ENCODE results near the gene ALDH3B2. TPM values are rescaled to one million over a fixed set of nuclear protein-coding genes. Genes with fewer than 3 reads are reported as not detected.
A peak's percentile ranks its signal among the peaks of the same experiment; 100 is the strongest.
"Not testable (repeated sequence)": the region's sequence is repeated elsewhere in the genome, so short reads cannot be mapped to it uniquely, and the experiment has no call there.

Gene ALDH3B2
- polyA plus RNA-seq, 1 donor from 2014 or later, result not detected

- H3K4me1 Mint-ChIP-seq, result no peaks in the 10 kb centered on the region
These were observed 23.4 kb upstream of the ALDH3B2 start for GRCh38 chr11:67697846-67698245.

GRCh38 chr11:67696998-67697397, 22.6 kb upstream of the ALDH3B2 start:
- peaks cover 24% of the 10 kb centered on the region for H3K27me3 Mint-ChIP-seq
- peaks cover 0 to 5% (median 2%) of the 10 kb centered on the region in 3 donors for H3K9me3 Mint-ChIP-seq
- no peaks in the 10 kb centered on the region for H3K4me1 Mint-ChIP-seq
- no peak overlapping the region for H3K4me3 Mint-ChIP-seq
- H3K27ac Mint-ChIP-seq, result no peak overlapping the region
- H3K36me3 Mint-ChIP-seq, result peaks cover 3% of the 10 kb centered on the region

More at GRCh38 chr11:67697846-67698245, 23.4 kb upstream of the ALDH3B2 start:
- H3K27me3 Mint-ChIP-seq, result peaks cover 25% of the 10 kb centered on the region
- no peak overlapping the region for H3K4me3 Mint-ChIP-seq
- peaks cover 0 to 5% (median 2%) of the 10 kb centered on the region in 3 donors for H3K9me3 Mint-ChIP-seq
- peaks cover 3% of the 10 kb centered on the region for H3K36me3 Mint-ChIP-seq
- H3K27ac Mint-ChIP-seq, result no peak overlapping the region

- no peaks in the 10 kb centered on the region for H3K4me1 Mint-ChIP-seq
- H3K27me3 Mint-ChIP-seq, result peaks cover 19% of the 10 kb centered on the region
- H3K36me3 Mint-ChIP-seq, result peaks cover 3% of the 10 kb centered on the region
- H3K9me3 Mint-ChIP-seq, result peaks cover 0 to 5% (median 2%) of the 10 kb centered on the region in 3 donors
- no peak overlapping the region for H3K4me3 Mint-ChIP-seq
- no peak overlapping the region for H3K27ac Mint-ChIP-seq
These were observed 21.2 kb upstream of the ALDH3B2 start for GRCh38 chr11:67695606-67696005.

- Mint-ChIP-seq H3K27me3 (peaks cover 17% of the 10 kb centered on the region), H3K4me3 (no peak overlapping the region), H3K36me3 (peaks cover 3% of the 10 kb centered on the region), H3K27ac (no peak overlapping the region), H3K9me3 (peaks cover 0 to 3% (median 2%) of the 10 kb centered on the region in 3 donors), H3K4me1 (no peaks in the 10 kb centered on the region)
These were observed 20.6 kb upstream of the ALDH3B2 start for GRCh38 chr11:67694875-67695555.

GRCh38 chr11:67691149-67691548, 16.7 kb upstream of the ALDH3B2 start:
- H3K27me3 Mint-ChIP-seq, result peaks cover 21% of the 10 kb centered on the region
- no peaks in the 10 kb centered on the region for H3K36me3 Mint-ChIP-seq
- no peaks in the 10 kb centered on the region for H3K4me1 Mint-ChIP-seq
- no peak overlapping the region for H3K4me3 Mint-ChIP-seq
- H3K9me3 Mint-ChIP-seq, result no peaks in the 10 kb centered on the region
- H3K27ac Mint-ChIP-seq, result no peak overlapping the region

- H3K4me1 Mint-ChIP-seq, result no peaks in the 10 kb centered on the region
- H3K4me3 Mint-ChIP-seq, result no peak overlapping the region
- no peak overlapping the region for H3K27ac Mint-ChIP-seq
- peaks cover 24% of the 10 kb centered on the region for H3K27me3 Mint-ChIP-seq
- no peaks in the 10 kb centered on the region for H3K9me3 Mint-ChIP-seq
- no peaks in the 10 kb centered on the region for H3K36me3 Mint-ChIP-seq
These were observed 14.8 kb upstream of the ALDH3B2 start for GRCh38 chr11:67689178-67689577.

- Mint-ChIP-seq H3K4me1 (no peaks in the 10 kb centered on the region), H3K9me3 (no peaks in the 10 kb centered on the region), H3K4me3 (no peak overlapping the region), H3K27me3 (peaks cover 24% of the 10 kb centered on the region), H3K36me3 (no peaks in the 10 kb centered on the region), H3K27ac (no peak overlapping the region)
These were observed 13.6 kb upstream of the ALDH3B2 start for GRCh38 chr11:67687986-67688385.

GRCh38 chr11:67685641-67686332, 11.4 kb upstream of the ALDH3B2 start:
- not testable (repeated sequence) for H3K27ac Mint-ChIP-seq, H3K4me3 Mint-ChIP-seq, H3K36me3 Mint-ChIP-seq, H3K9me3 Mint-ChIP-seq, H3K4me1 Mint-ChIP-seq
- peaks cover 24% of the 10 kb centered on the region for H3K27me3 Mint-ChIP-seq

GRCh38 chr11:67682126-67683034, 8.0 kb upstream of the ALDH3B2 start:
- H3K27me3 Mint-ChIP-seq, result peaks cover 14% of the 10 kb centered on the region
- H3K36me3 Mint-ChIP-seq, H3K4me3 Mint-ChIP-seq, H3K9me3 Mint-ChIP-seq, H3K4me1 Mint-ChIP-seq, H3K27ac Mint-ChIP-seq: not testable (repeated sequence)

- H3K9me3 Mint-ChIP-seq, result peaks cover 0 to 3% (median 1%) of the 10 kb centered on the region in 3 donors
- no peaks in the 10 kb centered on the region for H3K36me3 Mint-ChIP-seq
- H3K4me1 Mint-ChIP-seq, result no peaks in the 10 kb centered on the region
- H3K4me3 Mint-ChIP-seq, result no peak overlapping the region
- no peak overlapping the region for H3K27ac Mint-ChIP-seq
- H3K27me3 Mint-ChIP-seq, result peaks cover 17% of the 10 kb centered on the region
These were observed 6.5 kb upstream of the ALDH3B2 start for GRCh38 chr11:67680696-67681470.

GRCh38 chr11:67675058-67675747, 780 bp upstream of the ALDH3B2 start:
- Mint-ChIP-seq H3K9me3 (peaks cover 0 to 3% (median 1%) of the 10 kb centered on the region in 3 donors), H3K4me1 (no peaks in the 10 kb centered on the region), H3K27ac (peak overlapping the region in 1 of 3 donors; percentile 37), H3K27me3 (peaks cover 37% of the 10 kb centered on the region), H3K36me3 (no peaks in the 10 kb centered on the region), H3K4me3 (no peak overlapping the region)

- H3K4me3 Mint-ChIP-seq, result no peak overlapping the region
- no peak overlapping the region for H3K27ac Mint-ChIP-seq
These were observed 521 bp downstream of the ALDH3B2 start for GRCh38 chr11:67673902-67674301.

GRCh38 chr11:67673358-67673757, 1.1 kb downstream of the ALDH3B2 start:
- no peaks in the 10 kb centered on the region for H3K36me3 Mint-ChIP-seq
- no peak overlapping the region for H3K27ac Mint-ChIP-seq
- no peak overlapping the region for H3K4me3 Mint-ChIP-seq
- H3K9me3 Mint-ChIP-seq, result peaks cover 0 to 3% (median 1%) of the 10 kb centered on the region in 3 donors
- peaks cover 37% of the 10 kb centered on the region for H3K27me3 Mint-ChIP-seq
- no peaks in the 10 kb centered on the region for H3K4me1 Mint-ChIP-seq

More at GRCh38 chr11:67673902-67674301, 521 bp downstream of the ALDH3B2 start:
- H3K4me1 Mint-ChIP-seq, result no peaks in the 10 kb centered on the region
- peaks cover 37% of the 10 kb centered on the region for H3K27me3 Mint-ChIP-seq
- H3K36me3 Mint-ChIP-seq, result no peaks in the 10 kb centered on the region
- peaks cover 0 to 3% (median 1%) of the 10 kb centered on the region in 3 donors for H3K9me3 Mint-ChIP-seq

GRCh38 chr11:67671211-67671520, 3.3 kb downstream of the ALDH3B2 start:
- Mint-ChIP-seq H3K4me3 (no peak overlapping the region), H3K36me3 (no peaks in the 10 kb centered on the region), H3K9me3 (peaks cover 0 to under 1% (median 0%) of the 10 kb centered on the region in 3 donors), H3K27ac (no peak overlapping the region), H3K27me3 (peaks cover 29% of the 10 kb centered on the region), H3K4me1 (peaks cover 0 to 6% (median 5%) of the 10 kb centered on the region in 3 donors)
